D721Med (cell line): ENCODE measurements around the gene EIF1B.
"Not testable (repeated sequence)": the region's sequence is repeated elsewhere in the genome, so short reads cannot be mapped to it uniquely, and the experiment has no call there.

Experiments used
- DNase-seq: peaks from one replicate; pipeline ENCODE4 v3.0.0; 2011; ENCODE audit warnings: low spot score; ENCODE audit not compliant: insufficient read length
- FAIRE-seq: peaks from 2 replicates; lab custom pipeline; 2011; peaks lifted over from hg19 to GRCh38; lab: Jason Lieb, UNC
- CTCF ChIP-seq: IDR thresholded peaks from 2 replicates; pipeline ENCODE4 v1.5.1; 2012; ENCODE audit warnings: mild to moderate bottlenecking, control low read depth; ENCODE audit not compliant: insufficient read depth; ENCODE audit errors: missing control alignments

Gene EIF1B

GRCh38 chr3:40278791-40279190, 30.7 kb upstream of the EIF1B start:
- FAIRE-seq (no peak), DNase-seq (no peak)
- TF ChIP-seq CTCF, result no peak

- FAIRE-seq (no peak), DNase-seq (no peak)
These were observed 27.5 kb upstream of the EIF1B start for GRCh38 chr3:40281995-40282394.

GRCh38 chr3:40283057-40283456, 26.4 kb upstream of the EIF1B start:
- FAIRE-seq, DNase-seq: not testable (repeated sequence)

More at GRCh38 chr3:40281995-40282394, 27.5 kb upstream of the EIF1B start:
- TF ChIP-seq CTCF, result no peak

- no peak for TF ChIP-seq CTCF
- DNase-seq (no peak), FAIRE-seq (no peak)
These were observed 22.3 kb upstream of the EIF1B start for GRCh38 chr3:40287248-40287647.

GRCh38 chr3:40290396-40290795, 19.1 kb upstream of the EIF1B start:
- FAIRE-seq (no peak), DNase-seq (no peak)
- TF ChIP-seq CTCF, result no peak

- TF ChIP-seq CTCF, result no peak
- no peak for DNase-seq
- no peak for FAIRE-seq
These were observed 18.0 kb upstream of the EIF1B start for GRCh38 chr3:40291471-40291870.

GRCh38 chr3:40292637-40293349, 16.7 kb upstream of the EIF1B start:
- no peak for FAIRE-seq

More at GRCh38 chr3:40292637-40293349, 16.7 kb upstream of the EIF1B start:
- DNase-seq, result no peak
- no peak for TF ChIP-seq CTCF
